GM18517 (cell line): ENCODE results near the gene GTF2F2.
A peak's percentile ranks its signal among the peaks of the same experiment; 100 is the strongest.

Experiments
- ATAC-seq: cut with Tn5 transposase; IDR thresholded peaks from one replicate; pipeline ENCODE4 v1.9.1; 2021; ENCODE audit warnings: mild to moderate bottlenecking, moderate library complexity; ENCODE audit not compliant: unreplicated experiment

GTF2F2 gene

GRCh38 chr13:45120967-45121831, 889 bp downstream of the GTF2F2 start:
- ATAC-seq: no peak

GRCh38 chr13:45122941-45123340, 2.6 kb downstream of the GTF2F2 start:
- no peak for ATAC-seq

- ATAC-seq: peak; percentile 84
Observed at GRCh38 chr13:45132369-45133064, 12.2 kb downstream of the GTF2F2 start.

GRCh38 chr13:45133396-45134118, 13.2 kb downstream of the GTF2F2 start:
- no peak for ATAC-seq

GRCh38 chr13:45136741-45137504, 16.6 kb downstream of the GTF2F2 start:
- no peak for ATAC-seq

GRCh38 chr13:45137526-45137925, 17.2 kb downstream of the GTF2F2 start:
- no peak for ATAC-seq

- ATAC-seq: no peak
Observed at GRCh38 chr13:45138282-45138681, 18.0 kb downstream of the GTF2F2 start.

GRCh38 chr13:45141369-45141768, 21.1 kb downstream of the GTF2F2 start:
- no peak for ATAC-seq

- no peak for ATAC-seq
Observed at GRCh38 chr13:45142440-45143345, 22.4 kb downstream of the GTF2F2 start.

GRCh38 chr13:45143346-45143751, 23.0 kb downstream of the GTF2F2 start:
- ATAC-seq: no peak

GRCh38 chr13:45149964-45150363, 29.7 kb downstream of the GTF2F2 start:
- no peak for ATAC-seq

- no peak for ATAC-seq
Observed at GRCh38 chr13:45156565-45157361, 36.5 kb downstream of the GTF2F2 start.

- no peak for ATAC-seq
Observed at GRCh38 chr13:45162194-45162593, 41.9 kb downstream of the GTF2F2 start.

GRCh38 chr13:45162821-45163220, 42.5 kb downstream of the GTF2F2 start:
- no peak for ATAC-seq

- ATAC-seq: no peak
Observed at GRCh38 chr13:45166858-45167257, 46.5 kb downstream of the GTF2F2 start.

GRCh38 chr13:45167611-45168554, 47.6 kb downstream of the GTF2F2 start:
- ATAC-seq: no peak

GRCh38 chr13:45168555-45168930, 48.2 kb downstream of the GTF2F2 start:
- no peak for ATAC-seq

GRCh38 chr13:45174478-45174877, 54.2 kb downstream of the GTF2F2 start:
- no peak for ATAC-seq
